Measurements from ENCODE around the gene LHFPL3. TPM values are rescaled to one million over a fixed set of nuclear protein-coding genes. Genes with fewer than 3 reads are reported as not detected.

The LHFPL3 gene
- total and polyA plus RNA-seq, 2 donors (not counting 3 experiments of a cell fraction or from before 2014, with no cell fraction given): not detected

DNA sequence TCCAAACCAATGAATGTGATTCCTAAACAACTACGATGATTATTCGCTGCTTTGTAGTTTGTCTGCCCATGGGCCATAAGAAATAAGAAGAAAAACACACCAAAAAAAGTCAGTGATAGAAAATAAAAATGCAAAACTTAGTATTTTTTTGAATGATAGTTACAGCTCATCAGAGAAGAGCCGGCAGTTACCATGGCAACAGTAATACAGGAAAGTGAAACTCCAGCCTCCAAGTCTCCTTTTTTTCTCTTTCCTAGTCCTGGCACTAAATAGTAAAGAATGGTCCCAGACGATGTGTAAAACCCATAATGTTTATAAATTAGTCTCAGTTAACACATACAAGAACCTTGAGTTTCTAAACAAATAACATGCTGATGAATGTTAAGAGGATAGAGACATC is 21.6 kb upstream of the LHFPL3 start:
- no peak overlapping the region for H3K4me3 ChIP-seq (replicated peaks in 1 of 3; ENCODE audit: insufficient read depth in 1 of 3, low read depth in 1 of 3, low read length in 3 of 3)
- H3K4me2 ChIP-seq (ENCODE audit: insufficient read depth, low read length): no peak overlapping the region
- FAIRE-seq: no peak
- no peaks in the 10 kb centered on the region for H4K20me1 ChIP-seq (replicated peaks; ENCODE audit: control insufficient read depth, extremely low read depth, insufficient read depth, low read length)
- no peaks in the 10 kb centered on the region for H3K9me1 ChIP-seq (replicated peaks; ENCODE audit: control insufficient read depth, extremely low read depth, insufficient read depth, low read length)
- no peak overlapping the region for H3K27ac ChIP-seq (ENCODE audit: insufficient read depth, low read depth, low read length)
- dilution Hi-C loops (cut with MboI; ENCODE audit: extremely low pct_ligation_motif_present, low sequenced_read_pairs): no loop called here
- CTCF ChIA-PET: no interaction called here
- TF ChIP-seq POLR2AphosphoS5 (IDR thresholded peaks at IDR 0.05; ENCODE audit: insufficient read depth, low read depth, low read length) (no peak), JUN (IDR thresholded peaks at IDR 0.05; ENCODE audit: borderline replicate concordance, insufficient read depth, insufficient read length, low read depth) (no peak), MAX (IDR thresholded peaks at IDR 0.05; ENCODE audit: insufficient read depth, insufficient read length) (no peak), MYC (IDR thresholded peaks at IDR 0.05; ENCODE audit: low read depth, low read length) (no peak), EZH2 (IDR thresholded peaks at IDR 0.05; ENCODE audit: borderline replicate concordance, low read depth, low read length, severe bottlenecking) (no peak), FOS (IDR thresholded peaks at IDR 0.05; ENCODE audit: borderline replicate concordance, insufficient read depth, low read length) (no peak), POLR2A (IDR thresholded peaks at IDR 0.05; ENCODE audit: low read depth, low read length) (no peak), GATA2 (IDR thresholded peaks at IDR 0.05; ENCODE audit: insufficient read depth, insufficient read length, low read depth, low read length) (no peak)
- TF ChIP-seq, protein P1, sequence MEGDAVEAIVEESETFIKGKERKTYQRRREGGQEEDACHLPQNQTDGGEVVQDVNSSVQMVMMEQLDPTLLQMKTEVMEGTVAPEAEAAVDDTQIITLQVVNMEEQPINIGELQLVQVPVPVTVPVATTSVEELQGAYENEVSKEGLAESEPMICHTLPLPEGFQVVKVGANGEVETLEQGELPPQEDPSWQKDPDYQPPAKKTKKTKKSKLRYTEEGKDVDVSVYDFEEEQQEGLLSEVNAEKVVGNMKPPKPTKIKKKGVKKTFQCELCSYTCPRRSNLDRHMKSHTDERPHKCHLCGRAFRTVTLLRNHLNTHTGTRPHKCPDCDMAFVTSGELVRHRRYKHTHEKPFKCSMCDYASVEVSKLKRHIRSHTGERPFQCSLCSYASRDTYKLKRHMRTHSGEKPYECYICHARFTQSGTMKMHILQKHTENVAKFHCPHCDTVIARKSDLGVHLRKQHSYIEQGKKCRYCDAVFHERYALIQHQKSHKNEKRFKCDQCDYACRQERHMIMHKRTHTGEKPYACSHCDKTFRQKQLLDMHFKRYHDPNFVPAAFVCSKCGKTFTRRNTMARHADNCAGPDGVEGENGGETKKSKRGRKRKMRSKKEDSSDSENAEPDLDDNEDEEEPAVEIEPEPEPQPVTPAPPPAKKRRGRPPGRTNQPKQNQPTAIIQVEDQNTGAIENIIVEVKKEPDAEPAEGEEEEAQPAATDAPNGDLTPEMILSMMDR (IDR thresholded peaks at IDR 0.05; ENCODE audit: extremely low read depth in 1 of 2, insufficient read depth in 1 of 2, low read depth in 1 of 2, low read length in 2 of 2): no peak
- intact Hi-C loops (cut with micrococcal nuclease): no loop called here
- H3K79me2 ChIP-seq (ENCODE audit: control insufficient read depth, insufficient read depth, low read length): no peaks in the 10 kb centered on the region
- BruUV-seq (replicated peaks): no TSS peak
- POLR2A ChIA-PET: no interaction called here
- H2AFZ ChIP-seq (ENCODE audit: low read depth, low read length): no peak overlapping the region
- DNase-seq (ENCODE audit: low read depth, low spot score): no peak
- H3K36me3 ChIP-seq (ENCODE audit: control insufficient read depth in 2 of 2, extremely low read depth in 1 of 2, insufficient read depth in 2 of 2, low read length in 2 of 2): no peaks in the 10 kb centered on the region
- no peaks in the 10 kb centered on the region for H3K4me1 ChIP-seq (ENCODE audit: control insufficient read depth, extremely low read depth, insufficient read depth, low read length)
- no peaks in the 10 kb centered on the region for H3K9me3 ChIP-seq (replicated peaks; ENCODE audit: control insufficient read depth, insufficient read depth, low read length)
- no peak overlapping the region for H3K9ac ChIP-seq (replicated peaks; ENCODE audit: extremely low read depth, insufficient read depth, low read length)
- H3K27me3 ChIP-seq (ENCODE audit: control insufficient read depth in 2 of 2, insufficient read depth in 2 of 2, low read length in 2 of 2): no peaks in the 10 kb centered on the region

All from endothelial cell of umbilical vein (primary cell).